Neural crest cell (in vitro differentiated cells): Measurements from ENCODE around the gene RAB11FIP3. TPM values are rescaled to one million over a fixed set of nuclear protein-coding genes. Genes with fewer than 3 reads are reported as not detected.

ENCODE experiments used
- DNase-seq: peaks from one replicate; pipeline ENCODE4 v3.0.0; 2021; ENCODE audit warnings: low read depth, mixed read lengths, low spot score
- H3K27ac Mint-ChIP-seq: one replicate; pipeline ENCODE4 v1.8.0; 2021; ENCODE audit warnings: mild to moderate bottlenecking, mixed read lengths; ENCODE audit not compliant: unreplicated experiment
- H3K27me3 Mint-ChIP-seq: 2 replicates; pipeline ENCODE4 v1.8.0; 2021; ENCODE audit warnings: low read depth, mild to moderate bottlenecking, mixed read lengths
- H3K36me3 Mint-ChIP-seq: 2 replicates; pipeline ENCODE4 v1.8.0; 2021; ENCODE audit warnings: low read depth, mild to moderate bottlenecking, mixed read lengths
- H3K4me1 Mint-ChIP-seq: 2 replicates; pipeline ENCODE4 v1.8.0; 2021; ENCODE audit warnings: mixed read lengths
- H3K4me3 Mint-ChIP-seq: one replicate; pipeline ENCODE4 v1.8.0; 2021; ENCODE audit warnings: mild to moderate bottlenecking, mixed read lengths
- H3K9me3 Mint-ChIP-seq: 2 replicates; pipeline ENCODE4 v1.8.0; 2021; ENCODE audit warnings: mixed read lengths
- total RNA-seq: library from RNA; stranded (reverse); gene quantifications from 2 replicates; pipeline ENCODE4 v1.2.1, GENCODE V29; 2021
- TF ChIP-seq, protein P1 (sequence below): fragments of 200-600 bp; sonication (generic); conservative IDR thresholded peaks from 2 replicates; pipeline ENCODE4 v1.5.0; 2021; ENCODE audit warnings: antibody characterized with exemption, mild to moderate bottlenecking

RAB11FIP3 gene
- total RNA-seq, 1 donor from 2014 or later = 72.2 TPM

DNA sequence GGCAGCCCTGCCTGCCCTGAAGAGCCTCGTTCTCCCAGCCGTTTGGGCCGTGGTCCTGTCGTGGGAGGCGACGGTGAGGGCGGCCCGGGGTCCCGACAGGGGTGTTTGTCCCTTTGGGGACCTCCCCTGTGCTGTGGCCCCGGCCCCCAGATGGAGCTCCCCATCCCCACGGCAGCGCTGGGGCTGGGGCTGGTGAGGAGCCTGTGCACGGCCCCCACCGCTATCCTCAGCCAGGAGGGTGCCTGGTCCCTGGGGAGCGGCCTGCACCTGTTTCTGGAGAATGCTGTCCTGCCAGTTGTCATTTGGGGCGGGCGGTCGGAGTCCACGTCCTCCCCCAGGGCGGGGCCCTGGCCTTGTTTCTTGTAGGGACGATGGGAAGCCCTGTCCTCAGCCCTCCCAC, 108.7 kb downstream of the RAB11FIP3 start:
- Mint-ChIP-seq H3K4me3 (no peak overlapping the region), H3K9me3 (no peaks in the 10 kb centered on the region), H3K4me1 (peaks cover 5% of the 10 kb centered on the region), H3K27ac (no peak overlapping the region), H3K27me3 (no peaks in the 10 kb centered on the region), H3K36me3 (no peaks in the 10 kb centered on the region)
- no peak for DNase-seq
- TF ChIP-seq, protein P1, sequence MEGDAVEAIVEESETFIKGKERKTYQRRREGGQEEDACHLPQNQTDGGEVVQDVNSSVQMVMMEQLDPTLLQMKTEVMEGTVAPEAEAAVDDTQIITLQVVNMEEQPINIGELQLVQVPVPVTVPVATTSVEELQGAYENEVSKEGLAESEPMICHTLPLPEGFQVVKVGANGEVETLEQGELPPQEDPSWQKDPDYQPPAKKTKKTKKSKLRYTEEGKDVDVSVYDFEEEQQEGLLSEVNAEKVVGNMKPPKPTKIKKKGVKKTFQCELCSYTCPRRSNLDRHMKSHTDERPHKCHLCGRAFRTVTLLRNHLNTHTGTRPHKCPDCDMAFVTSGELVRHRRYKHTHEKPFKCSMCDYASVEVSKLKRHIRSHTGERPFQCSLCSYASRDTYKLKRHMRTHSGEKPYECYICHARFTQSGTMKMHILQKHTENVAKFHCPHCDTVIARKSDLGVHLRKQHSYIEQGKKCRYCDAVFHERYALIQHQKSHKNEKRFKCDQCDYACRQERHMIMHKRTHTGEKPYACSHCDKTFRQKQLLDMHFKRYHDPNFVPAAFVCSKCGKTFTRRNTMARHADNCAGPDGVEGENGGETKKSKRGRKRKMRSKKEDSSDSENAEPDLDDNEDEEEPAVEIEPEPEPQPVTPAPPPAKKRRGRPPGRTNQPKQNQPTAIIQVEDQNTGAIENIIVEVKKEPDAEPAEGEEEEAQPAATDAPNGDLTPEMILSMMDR = no peak

GRCh38 chr16:534856-535445, 109.5 kb downstream of the RAB11FIP3 start:
- TF ChIP-seq, protein P1 = no peak
- Mint-ChIP-seq H3K4me1 (peaks cover 2% of the 10 kb centered on the region), H3K4me3 (no peak overlapping the region), H3K27me3 (no peaks in the 10 kb centered on the region), H3K36me3 (no peaks in the 10 kb centered on the region), H3K27ac (peak overlapping the region; percentile 35), H3K9me3 (no peaks in the 10 kb centered on the region)
- DNase-seq = no peak

DNA sequence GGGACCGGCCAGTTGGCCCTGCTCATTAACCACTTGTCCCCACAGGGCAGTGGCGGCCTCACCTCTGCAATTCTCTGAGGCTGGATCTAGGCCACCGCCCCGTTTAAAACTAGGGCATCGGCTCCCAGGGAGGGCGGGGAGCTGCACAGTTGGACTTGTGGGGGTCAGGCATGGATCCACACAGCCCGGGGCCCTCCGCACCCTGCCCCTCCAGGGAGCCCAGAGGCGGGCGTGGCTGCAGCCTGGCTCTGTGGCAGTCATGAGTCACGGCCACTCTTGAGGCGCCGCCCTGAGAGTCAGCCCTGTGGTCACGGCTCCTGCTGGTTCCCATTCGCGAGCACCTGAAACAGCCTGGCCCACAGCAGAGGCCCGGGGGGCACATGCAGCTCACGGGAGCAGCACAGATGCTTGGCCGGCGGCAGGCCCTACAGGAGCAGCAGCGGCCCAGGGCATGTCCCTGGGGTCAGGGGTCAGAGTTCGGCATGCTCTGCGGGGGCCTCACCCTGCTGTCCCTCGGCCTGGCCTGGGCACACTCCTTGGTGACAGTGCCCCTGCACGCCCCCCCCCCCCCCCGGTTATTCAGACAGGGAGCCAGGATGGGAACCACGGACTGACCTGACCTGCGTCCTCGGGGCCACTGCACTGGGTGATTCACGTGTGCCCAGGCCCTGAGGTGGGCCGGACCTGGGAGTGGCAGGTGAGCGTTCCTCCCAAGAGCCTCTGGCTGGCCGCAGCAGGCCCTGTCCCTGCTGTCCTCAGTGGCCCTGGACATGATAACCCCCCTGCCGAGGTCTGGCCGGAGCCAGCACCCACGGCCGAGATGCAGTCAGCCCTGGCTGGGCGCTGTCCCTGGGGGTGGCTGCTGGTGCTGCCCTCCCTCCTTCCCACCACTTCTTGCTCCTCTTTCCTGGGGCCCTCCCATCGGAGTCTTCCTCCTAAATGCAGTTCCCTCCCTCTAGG, 110.3 kb downstream of the RAB11FIP3 start:
- Mint-ChIP-seq H3K27ac (no peak overlapping the region), H3K27me3 (no peaks in the 10 kb centered on the region), H3K4me3 (no peak overlapping the region), H3K9me3 (no peaks in the 10 kb centered on the region), H3K4me1 (no peaks in the 10 kb centered on the region), H3K36me3 (no peaks in the 10 kb centered on the region)
- TF ChIP-seq, protein P1 = no peak
- no peak for DNase-seq

GRCh38 chr16:536746-537145, 111.3 kb downstream of the RAB11FIP3 start:
- TF ChIP-seq, protein P1 = no peak
- Mint-ChIP-seq H3K36me3 (no peaks in the 10 kb centered on the region), H3K27ac (no peak overlapping the region), H3K9me3 (no peaks in the 10 kb centered on the region), H3K4me1 (no peaks in the 10 kb centered on the region), H3K4me3 (no peak overlapping the region), H3K27me3 (no peaks in the 10 kb centered on the region)
- no peak for DNase-seq

- Mint-ChIP-seq H3K27me3 (no peaks in the 10 kb centered on the region), H3K4me3 (no peak overlapping the region), H3K36me3 (no peaks in the 10 kb centered on the region), H3K4me1 (no peaks in the 10 kb centered on the region), H3K27ac (no peak overlapping the region), H3K9me3 (no peaks in the 10 kb centered on the region)
- TF ChIP-seq, protein P1 = no peak
- no peak for DNase-seq
Measured at GRCh38 chr16:537415-538335, 112.2 kb downstream of the RAB11FIP3 start.
